ENCODE results near the gene NSUN2. TPM values are rescaled to one million over a fixed set of nuclear protein-coding genes. Genes with fewer than 3 reads are reported as not detected.

NSUN2 gene
- total RNA-seq, 1 donor from 2014 or later = 70.2 TPM

GRCh38 chr5:6586647-6587042, 46.2 kb downstream of the NSUN2 start:
- Mint-ChIP-seq H3K36me3 (ENCODE audit: low read depth, unreplicated experiment) (no peaks in the 10 kb centered on the region), H3K4me1 (ENCODE audit: unreplicated experiment) (peaks cover 13% of the 10 kb centered on the region), H3K4me3 (ENCODE audit: unreplicated experiment) (no peak overlapping the region), H3K9me3 (ENCODE audit: unreplicated experiment) (no peaks in the 10 kb centered on the region), H3K27me3 (ENCODE audit: unreplicated experiment) (peaks cover 10% of the 10 kb centered on the region), H3K27ac (ENCODE audit: unreplicated experiment) (no peak overlapping the region)
- TF ChIP-seq, protein P1, sequence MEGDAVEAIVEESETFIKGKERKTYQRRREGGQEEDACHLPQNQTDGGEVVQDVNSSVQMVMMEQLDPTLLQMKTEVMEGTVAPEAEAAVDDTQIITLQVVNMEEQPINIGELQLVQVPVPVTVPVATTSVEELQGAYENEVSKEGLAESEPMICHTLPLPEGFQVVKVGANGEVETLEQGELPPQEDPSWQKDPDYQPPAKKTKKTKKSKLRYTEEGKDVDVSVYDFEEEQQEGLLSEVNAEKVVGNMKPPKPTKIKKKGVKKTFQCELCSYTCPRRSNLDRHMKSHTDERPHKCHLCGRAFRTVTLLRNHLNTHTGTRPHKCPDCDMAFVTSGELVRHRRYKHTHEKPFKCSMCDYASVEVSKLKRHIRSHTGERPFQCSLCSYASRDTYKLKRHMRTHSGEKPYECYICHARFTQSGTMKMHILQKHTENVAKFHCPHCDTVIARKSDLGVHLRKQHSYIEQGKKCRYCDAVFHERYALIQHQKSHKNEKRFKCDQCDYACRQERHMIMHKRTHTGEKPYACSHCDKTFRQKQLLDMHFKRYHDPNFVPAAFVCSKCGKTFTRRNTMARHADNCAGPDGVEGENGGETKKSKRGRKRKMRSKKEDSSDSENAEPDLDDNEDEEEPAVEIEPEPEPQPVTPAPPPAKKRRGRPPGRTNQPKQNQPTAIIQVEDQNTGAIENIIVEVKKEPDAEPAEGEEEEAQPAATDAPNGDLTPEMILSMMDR (IDR thresholded peaks at IDR 0.05; ENCODE audit: unreplicated experiment) = no peak
- DNase-seq (ENCODE audit: low spot score) = no peak

DNA sequence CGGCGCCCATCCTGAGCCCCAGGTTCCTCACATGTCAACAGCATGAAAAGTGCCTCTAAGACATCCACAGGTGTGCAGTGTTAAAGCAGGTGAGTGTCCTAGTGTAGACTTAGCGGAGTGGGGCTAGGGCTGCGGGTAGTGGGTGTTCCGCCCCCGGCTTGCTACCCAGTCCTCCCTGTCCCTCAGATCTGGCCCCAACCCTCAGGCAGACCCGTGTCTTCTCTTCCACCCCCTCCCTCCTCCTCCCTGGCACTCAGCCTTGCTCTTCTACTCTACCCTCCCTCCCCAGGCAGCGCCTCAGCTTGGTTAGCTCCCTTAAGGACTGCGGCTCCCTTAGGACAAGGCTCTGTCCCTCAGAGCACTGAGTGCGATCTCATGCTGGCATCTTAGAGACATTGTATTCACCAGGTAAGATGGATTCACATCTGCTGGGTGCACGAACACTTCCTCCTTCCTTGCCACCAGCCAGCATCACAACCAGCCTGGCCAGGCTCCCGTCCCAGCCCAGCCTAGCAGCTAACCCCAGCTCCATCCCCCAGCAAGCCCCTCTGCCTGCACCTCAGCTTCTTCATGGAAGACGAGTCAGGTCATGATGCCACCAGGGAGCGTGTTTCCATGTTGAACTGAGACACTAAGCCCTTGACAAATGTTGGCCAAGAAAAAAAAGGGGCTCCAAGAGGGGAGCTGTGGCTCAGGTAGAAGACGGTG, 46.8 kb downstream of the NSUN2 start:
- Mint-ChIP-seq H3K9me3 (ENCODE audit: unreplicated experiment) (no peaks in the 10 kb centered on the region), H3K27me3 (ENCODE audit: unreplicated experiment) (peaks cover 10% of the 10 kb centered on the region), H3K4me3 (ENCODE audit: unreplicated experiment) (no peak overlapping the region), H3K27ac (ENCODE audit: unreplicated experiment) (no peak overlapping the region), H3K36me3 (ENCODE audit: low read depth, unreplicated experiment) (no peaks in the 10 kb centered on the region), H3K4me1 (ENCODE audit: unreplicated experiment) (peaks cover 13% of the 10 kb centered on the region)
- TF ChIP-seq, protein P1 (IDR thresholded peaks at IDR 0.05; ENCODE audit: unreplicated experiment) = no peak
- DNase-seq (ENCODE audit: low spot score) = no peak

DNA sequence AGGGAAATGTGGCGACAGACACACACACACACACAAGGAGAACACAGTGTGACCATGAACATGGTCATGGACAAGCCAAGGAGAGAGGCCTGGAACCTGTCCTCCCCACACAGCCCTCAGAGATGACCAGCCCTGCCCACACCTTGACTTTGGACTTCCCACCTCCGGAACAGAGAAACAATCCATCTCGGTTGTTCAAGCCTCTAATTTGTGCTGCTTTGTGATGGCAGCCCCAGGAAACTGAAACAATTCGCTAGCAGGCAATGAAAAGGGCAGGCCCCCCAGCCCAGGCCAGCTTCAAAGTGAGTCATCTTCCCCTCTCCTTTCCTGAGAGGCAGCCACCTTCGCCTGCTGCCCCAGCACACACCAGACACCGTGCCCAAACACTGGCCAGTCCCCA, 47.7 kb downstream of the NSUN2 start:
- Mint-ChIP-seq H3K27ac (ENCODE audit: unreplicated experiment) (no peak overlapping the region), H3K36me3 (ENCODE audit: low read depth, unreplicated experiment) (no peaks in the 10 kb centered on the region), H3K27me3 (ENCODE audit: unreplicated experiment) (peaks cover 11% of the 10 kb centered on the region), H3K4me3 (ENCODE audit: unreplicated experiment) (peak overlapping the region; percentile 57), H3K9me3 (ENCODE audit: unreplicated experiment) (no peaks in the 10 kb centered on the region), H3K4me1 (ENCODE audit: unreplicated experiment) (peaks cover 13% of the 10 kb centered on the region)
- no peak for DNase-seq (ENCODE audit: low spot score)
- TF ChIP-seq, protein P1 (IDR thresholded peaks at IDR 0.05; ENCODE audit: unreplicated experiment) = no peak

GRCh38 chr5:6584727-6585126, 48.1 kb downstream of the NSUN2 start:
- H3K4me1 Mint-ChIP-seq (ENCODE audit: unreplicated experiment) = peaks cover 13% of the 10 kb centered on the region
- TF ChIP-seq, protein P1 (IDR thresholded peaks at IDR 0.05; ENCODE audit: unreplicated experiment) = no peak
- DNase-seq (ENCODE audit: low spot score) = no peak
- H3K9me3 Mint-ChIP-seq (ENCODE audit: unreplicated experiment) = no peaks in the 10 kb centered on the region
- peak overlapping the region; percentile 57 for H3K4me3 Mint-ChIP-seq (ENCODE audit: unreplicated experiment)
- no peak overlapping the region for H3K27ac Mint-ChIP-seq (ENCODE audit: unreplicated experiment)
- peaks cover 11% of the 10 kb centered on the region for H3K27me3 Mint-ChIP-seq (ENCODE audit: unreplicated experiment)
- no peaks in the 10 kb centered on the region for H3K36me3 Mint-ChIP-seq (ENCODE audit: low read depth, unreplicated experiment)

DNA sequence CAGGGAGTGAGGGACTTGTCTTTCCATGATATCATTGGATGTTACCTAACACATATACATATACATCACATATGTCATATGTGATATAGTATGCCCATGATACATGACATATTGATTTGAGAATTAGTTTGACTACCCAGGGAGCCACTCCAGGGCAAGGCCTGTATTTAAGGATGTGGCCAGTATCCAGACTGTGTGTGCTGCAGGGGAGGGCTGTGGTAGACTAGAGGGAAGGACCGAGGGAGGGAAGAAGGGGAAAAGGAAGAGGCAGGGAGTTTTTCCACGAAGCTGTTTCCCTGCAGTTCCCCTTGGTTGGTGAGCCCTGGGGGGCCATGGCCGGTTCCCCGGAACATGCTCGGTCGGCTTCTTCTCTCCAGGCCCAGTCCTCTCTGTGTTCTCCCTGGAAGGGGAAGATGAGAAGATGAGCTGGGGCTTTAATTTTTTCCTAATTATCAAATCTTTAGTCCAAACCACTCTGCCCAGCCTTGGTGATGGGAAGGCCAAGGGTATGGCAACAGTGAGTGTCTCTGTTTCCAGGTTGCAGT, 48.7 kb downstream of the NSUN2 start:
- peaks cover 13% of the 10 kb centered on the region for H3K4me1 Mint-ChIP-seq (ENCODE audit: unreplicated experiment)
- no peak overlapping the region for H3K4me3 Mint-ChIP-seq (ENCODE audit: unreplicated experiment)
- no peaks in the 10 kb centered on the region for H3K9me3 Mint-ChIP-seq (ENCODE audit: unreplicated experiment)
- H3K27me3 Mint-ChIP-seq (ENCODE audit: unreplicated experiment) = peaks cover 11% of the 10 kb centered on the region
- DNase-seq (ENCODE audit: low spot score) = no peak
- H3K36me3 Mint-ChIP-seq (ENCODE audit: low read depth, unreplicated experiment) = no peaks in the 10 kb centered on the region
- H3K27ac Mint-ChIP-seq (ENCODE audit: unreplicated experiment) = no peak overlapping the region
- TF ChIP-seq, protein P1 (IDR thresholded peaks at IDR 0.05; ENCODE audit: unreplicated experiment) = no peak

Measured in endothelial cell (in vitro differentiated cells).